Nucleus accumbens (tissue), 56 donors: ENCODE results near the gene MKI67.
"Not testable (repeated sequence)": the region's sequence is repeated elsewhere in the genome, so short reads cannot be mapped to it uniquely, and the experiment has no call there.

Experiments
- DNase-seq, 56 donors: peaks; one replicate each; lab custom pipeline; 2025; lab: John Stamatoyannopoulos, UW

Gene MKI67

GRCh38 chr10:128150561-128150960 is 24.3 kb upstream of the MKI67 start:
- DNase-seq: no peak

- DNase-seq: peak in 47 of 56 donors; percentile 4 to 82 (median 40)
These were observed 23.8 kb upstream of the MKI67 start for GRCh38 chr10:128150045-128150493.

GRCh38 chr10:128149267-128150014 is 23.2 kb upstream of the MKI67 start:
- DNase-seq: no peak

GRCh38 chr10:128147669-128148068 is 21.4 kb upstream of the MKI67 start:
- DNase-seq: no peak

GRCh38 chr10:128147064-128147463 is 20.8 kb upstream of the MKI67 start:
- DNase-seq: no peak

- no peak for DNase-seq
These were observed 18.3 kb upstream of the MKI67 start for GRCh38 chr10:128144547-128144946.

- no peak for DNase-seq
These were observed 17.3 kb upstream of the MKI67 start for GRCh38 chr10:128143531-128143930.

- no peak for DNase-seq
These were observed 14.2 kb upstream of the MKI67 start for GRCh38 chr10:128140425-128140824.

GRCh38 chr10:128138429-128138828 is 12.2 kb upstream of the MKI67 start:
- DNase-seq: not testable (repeated sequence)

- no peak for DNase-seq
These were observed 11.7 kb upstream of the MKI67 start for GRCh38 chr10:128137877-128138276.

- no peak for DNase-seq
These were observed 3.8 kb upstream of the MKI67 start for GRCh38 chr10:128130051-128130450.

GRCh38 chr10:128128582-128128981 is 2.4 kb upstream of the MKI67 start:
- no peak for DNase-seq

- DNase-seq: no peak
These were observed 743 bp downstream of the MKI67 start for GRCh38 chr10:128125416-128125943.

GRCh38 chr10:128124813-128125403 is 1.3 kb downstream of the MKI67 start:
- no peak for DNase-seq

GRCh38 chr10:128123846-128124245 is 2.4 kb downstream of the MKI67 start:
- DNase-seq: no peak

- DNase-seq: no peak
These were observed 3.3 kb downstream of the MKI67 start for GRCh38 chr10:128122931-128123330.

GRCh38 chr10:128121750-128122412 is 4.3 kb downstream of the MKI67 start:
- DNase-seq: no peak

GRCh38 chr10:128116851-128117615 is 9.2 kb downstream of the MKI67 start:
- no peak for DNase-seq

- DNase-seq: no peak
These were observed 10.0 kb downstream of the MKI67 start for GRCh38 chr10:128116187-128116586.

GRCh38 chr10:128115356-128115755 is 10.9 kb downstream of the MKI67 start:
- DNase-seq: no peak

GRCh38 chr10:128114901-128115300 is 11.3 kb downstream of the MKI67 start:
- no peak for DNase-seq
